Bladder microvascular endothelial cell (primary cell): Measurements from ENCODE around the gene OR51B4. TPM values are rescaled to one million over a fixed set of nuclear protein-coding genes. Genes with fewer than 3 reads are reported as not detected.

Experiments used
- total RNA-seq: library from RNA; depleted of rRNA; stranded (reverse); fragments of >200 nt; gene quantifications from 2 replicates; pipeline ENCODE4 v1.2.3, GENCODE V29; 2014

Gene OR51B4
- total RNA-seq = not detected in 2 replicates

GRCh38 chr11:5301846-5302245, at the start of gene OR51B4:
OR51B4 (minus strand) TSS chr11:5301946; CDS start chr11:5301946, 0 bp downstream.

GRCh38 chr11:5351208-5351607, 49.5 kb upstream of the OR51B4 start, which contains the start of gene OR51B6:
OR51B6 (plus strand) TSS chr11:5351508; CDS start chr11:5351508, 0 bp downstream.

GRCh38 chr11:5343474-5344335, 42.0 kb upstream of the OR51B4 start, which contains the start of gene OR51B5:
OR51B5 (minus strand) TSS chr11:5343524; CDS start chr11:5343524, 0 bp downstream.

GRCh38 chr11:5324197-5324596, 22.5 kb upstream of the OR51B4 start, which contains the start of gene OR51B2:
OR51B2 (minus strand) TSS chr11:5324297; CDS start chr11:5324297, 0 bp downstream.

GRCh38 chr11:5269715-5270147, 32.0 kb downstream of the OR51B4 start, which contains the start of gene HBE1:
HBE1 (minus strand) TSS chr11:5269945; CDS start chr11:5269890, 55 bp downstream.

GRCh38 chr11:5254646-5255413, 46.9 kb downstream of the OR51B4 start, which contains the start of gene HBG2:
HBG2 (minus strand) TSS chr11:5254781; CDS start chr11:5254728, 53 bp downstream.

Other genes with a start within 250 kb of the OR51B4 start
- gene OR52E2, start 242.3 kb downstream of the OR51B4 start, total RNA-seq = not detected in 2 replicates
- not detected in 2 replicates for gene OR52E1, start 232.4 kb downstream of the OR51B4 start, total RNA-seq
- not detected in 2 replicates for gene OR52A5, start 163.6 kb downstream of the OR51B4 start, total RNA-seq
- gene OR52A1, start 147.2 kb downstream of the OR51B4 start, total RNA-seq = not detected in 2 replicates
- gene OR51V1, start 101.3 kb downstream of the OR51B4 start, total RNA-seq = not detected in 2 replicates
- not detected in 2 replicates for gene HBB, start 74.9 kb downstream of the OR51B4 start, total RNA-seq
- not detected in 2 replicates for gene HBD, start 67.5 kb downstream of the OR51B4 start, total RNA-seq
- not detected in 2 replicates for gene HBG1, start 52.1 kb downstream of the OR51B4 start, total RNA-seq
- not detected in 2 replicates for gene HBG2, start 47.2 kb downstream of the OR51B4 start, total RNA-seq
- gene HBE1, start 32.0 kb downstream of the OR51B4 start, total RNA-seq = not detected in 2 replicates
- not detected in 2 replicates for gene OR51B2, start 22.4 kb upstream of the OR51B4 start, total RNA-seq
- not detected in 2 replicates for gene OR51B5, start 41.6 kb upstream of the OR51B4 start, total RNA-seq
- gene OR51B6, start 49.6 kb upstream of the OR51B4 start, total RNA-seq = not detected in 2 replicates
- gene OR51M1, start 81.9 kb upstream of the OR51B4 start, total RNA-seq = not detected in 2 replicates
- not detected in 2 replicates for gene OR51Q1, start 120.2 kb upstream of the OR51B4 start, total RNA-seq
- not detected in 2 replicates for gene OR51I1, start 139.6 kb upstream of the OR51B4 start, total RNA-seq
- not detected in 2 replicates for gene OR51I2, start 147.4 kb upstream of the OR51B4 start, total RNA-seq
- gene OR52D1, start 186.7 kb upstream of the OR51B4 start, total RNA-seq = not detected in 2 replicates
- not detected in 2 replicates for gene UBQLN3, start 208.0 kb upstream of the OR51B4 start, total RNA-seq
- not detected in 2 replicates for gene UBQLNL, start 214.8 kb upstream of the OR51B4 start, total RNA-seq
- gene OR52H1, start 246.6 kb upstream of the OR51B4 start, total RNA-seq = 0.38 TPM in 1 of 2 replicates, not detected in the other